Parathyroid adenoma (tissue), 2 donors: ENCODE results near the gene DCAF6.

Experiments
- H2AFZ ChIP-seq: fragments of 300-600 bp; sonication (generic); one replicate; pipeline ENCODE4 v1.7.0; 2017; ENCODE audit warnings: antibody characterized with exemption, mild to moderate bottlenecking
- H3K27ac ChIP-seq: fragments of 300-600 bp; sonication (generic); one replicate; pipeline ENCODE4 v1.7.0; 2017
- H3K27me3 ChIP-seq: fragments of 300-600 bp; sonication (generic); one replicate; pipeline ENCODE4 v1.7.0; 2017; ENCODE audit warnings: low read length; ENCODE audit not compliant: control insufficient read depth, insufficient read depth
- H3K36me3 ChIP-seq: fragments of 300-600 bp; sonication (generic); one replicate; pipeline ENCODE4 v1.7.0; 2017; ENCODE audit warnings: low read length; ENCODE audit not compliant: control insufficient read depth, insufficient read depth
- H3K4me1 ChIP-seq: fragments of 300-600 bp; sonication (generic); one replicate; pipeline ENCODE4 v1.7.0; 2017; ENCODE audit warnings: control low read depth
- H3K4me2 ChIP-seq: fragments of 300-600 bp; sonication (generic); one replicate; pipeline ENCODE4 v1.7.0; 2017; ENCODE audit warnings: low read length
- H3K4me3 ChIP-seq: fragments of 300-600 bp; sonication (generic); one replicate; pipeline ENCODE4 v1.7.0; 2017; ENCODE audit warnings: low read depth, low read length
- H3K79me2 ChIP-seq: fragments of 300-600 bp; sonication (generic); one replicate; pipeline ENCODE4 v1.7.0; 2017; ENCODE audit warnings: control low read depth
- H3K9ac ChIP-seq: fragments of 300-600 bp; sonication (generic); one replicate; pipeline ENCODE4 v1.7.0; 2017; ENCODE audit warnings: mild to moderate bottlenecking
- H3K9me3 ChIP-seq: fragments of 300-600 bp; sonication (generic); one replicate; pipeline ENCODE4 v1.7.0; 2017; ENCODE audit warnings: low read length; ENCODE audit not compliant: control insufficient read depth
- TF ChIP-seq, protein P1 (sequence below): fragments of 300-600 bp; sonication (generic); IDR thresholded peaks from one replicate; pipeline ENCODE4 v1.7.0; 2017; ENCODE audit warnings: antibody characterized with exemption, mild to moderate bottlenecking
- donor health status: primary hyperparathyroidism.

Gene DCAF6

DNA sequence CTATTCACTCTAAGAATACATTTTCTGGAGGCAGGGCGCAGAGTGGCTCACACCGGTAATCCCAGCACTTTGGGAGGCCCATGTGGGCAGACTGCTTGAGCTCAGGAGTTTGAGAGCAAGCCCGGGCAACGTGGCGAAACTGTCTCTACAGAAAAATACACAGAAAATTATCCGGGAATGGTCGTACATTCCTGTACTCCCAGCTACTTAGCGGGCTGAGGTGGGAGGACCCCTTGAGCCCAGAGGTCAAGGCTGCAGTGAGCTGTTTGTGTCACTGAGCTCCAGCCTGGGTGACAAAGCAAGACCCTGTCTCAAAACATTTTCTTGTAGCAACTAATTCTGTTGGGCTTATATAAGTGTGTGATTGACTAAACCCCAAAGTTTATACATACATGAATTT, 169.8 kb downstream of the DCAF6 start:
- Histone ChIP-seq H3K4me2 (no peak overlapping the region), H3K36me3 (no peaks in the 10 kb centered on the region), H3K4me1 (no peaks in the 10 kb centered on the region), H3K9ac (no peak overlapping the region), H3K27me3 (no peaks in the 10 kb centered on the region), H3K27ac (no peak overlapping the region), H3K79me2 (no peaks in the 10 kb centered on the region), H3K4me3 (no peak overlapping the region), H3K9me3 (no peaks in the 10 kb centered on the region), H2AFZ (no peak overlapping the region)
- TF ChIP-seq, protein P1, sequence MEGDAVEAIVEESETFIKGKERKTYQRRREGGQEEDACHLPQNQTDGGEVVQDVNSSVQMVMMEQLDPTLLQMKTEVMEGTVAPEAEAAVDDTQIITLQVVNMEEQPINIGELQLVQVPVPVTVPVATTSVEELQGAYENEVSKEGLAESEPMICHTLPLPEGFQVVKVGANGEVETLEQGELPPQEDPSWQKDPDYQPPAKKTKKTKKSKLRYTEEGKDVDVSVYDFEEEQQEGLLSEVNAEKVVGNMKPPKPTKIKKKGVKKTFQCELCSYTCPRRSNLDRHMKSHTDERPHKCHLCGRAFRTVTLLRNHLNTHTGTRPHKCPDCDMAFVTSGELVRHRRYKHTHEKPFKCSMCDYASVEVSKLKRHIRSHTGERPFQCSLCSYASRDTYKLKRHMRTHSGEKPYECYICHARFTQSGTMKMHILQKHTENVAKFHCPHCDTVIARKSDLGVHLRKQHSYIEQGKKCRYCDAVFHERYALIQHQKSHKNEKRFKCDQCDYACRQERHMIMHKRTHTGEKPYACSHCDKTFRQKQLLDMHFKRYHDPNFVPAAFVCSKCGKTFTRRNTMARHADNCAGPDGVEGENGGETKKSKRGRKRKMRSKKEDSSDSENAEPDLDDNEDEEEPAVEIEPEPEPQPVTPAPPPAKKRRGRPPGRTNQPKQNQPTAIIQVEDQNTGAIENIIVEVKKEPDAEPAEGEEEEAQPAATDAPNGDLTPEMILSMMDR: no peak

DNA sequence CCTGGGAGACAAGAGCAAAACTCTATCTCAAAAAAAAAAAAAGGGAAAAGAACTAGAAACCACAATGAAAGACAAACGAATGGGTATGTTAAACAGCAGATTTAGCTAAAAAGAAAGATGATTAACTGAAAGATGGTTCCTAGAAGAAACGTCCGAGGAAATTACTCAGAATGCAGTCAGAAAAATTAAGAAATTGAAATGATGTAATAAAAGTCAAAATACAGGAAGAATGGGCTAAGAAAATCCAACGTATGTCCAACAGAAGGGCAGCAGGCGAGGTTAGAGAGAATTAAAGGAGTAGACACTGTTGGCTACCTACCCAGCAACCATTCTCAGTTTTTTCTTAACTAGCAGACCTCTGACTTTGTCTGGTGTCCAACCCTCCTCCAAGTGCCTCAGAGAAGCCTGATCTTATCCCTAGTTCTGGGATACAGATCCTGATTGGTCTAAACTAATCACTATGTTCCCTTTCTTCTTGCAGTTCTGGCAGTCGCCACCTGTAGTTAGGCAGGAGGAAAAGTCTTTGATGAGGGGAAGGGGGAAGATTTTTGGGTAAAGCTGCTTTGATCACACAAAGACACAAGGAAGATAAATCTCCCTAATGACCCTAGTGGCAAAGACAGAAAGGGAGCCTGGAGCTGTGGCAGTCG, 174.5 kb downstream of the DCAF6 start:
- no peaks in the 10 kb centered on the region for H3K36me3 ChIP-seq
- no peak overlapping the region for H3K27ac ChIP-seq
- H3K4me2 ChIP-seq: no peak overlapping the region
- no peaks in the 10 kb centered on the region for H3K79me2 ChIP-seq
- H3K4me1 ChIP-seq: no peaks in the 10 kb centered on the region
- H3K9me3 ChIP-seq: no peaks in the 10 kb centered on the region
- no peak overlapping the region for H3K4me3 ChIP-seq
- TF ChIP-seq, protein P1: no peak
- H3K9ac ChIP-seq: no peak overlapping the region
- H2AFZ ChIP-seq: no peak overlapping the region
- no peaks in the 10 kb centered on the region for H3K27me3 ChIP-seq

DNA sequence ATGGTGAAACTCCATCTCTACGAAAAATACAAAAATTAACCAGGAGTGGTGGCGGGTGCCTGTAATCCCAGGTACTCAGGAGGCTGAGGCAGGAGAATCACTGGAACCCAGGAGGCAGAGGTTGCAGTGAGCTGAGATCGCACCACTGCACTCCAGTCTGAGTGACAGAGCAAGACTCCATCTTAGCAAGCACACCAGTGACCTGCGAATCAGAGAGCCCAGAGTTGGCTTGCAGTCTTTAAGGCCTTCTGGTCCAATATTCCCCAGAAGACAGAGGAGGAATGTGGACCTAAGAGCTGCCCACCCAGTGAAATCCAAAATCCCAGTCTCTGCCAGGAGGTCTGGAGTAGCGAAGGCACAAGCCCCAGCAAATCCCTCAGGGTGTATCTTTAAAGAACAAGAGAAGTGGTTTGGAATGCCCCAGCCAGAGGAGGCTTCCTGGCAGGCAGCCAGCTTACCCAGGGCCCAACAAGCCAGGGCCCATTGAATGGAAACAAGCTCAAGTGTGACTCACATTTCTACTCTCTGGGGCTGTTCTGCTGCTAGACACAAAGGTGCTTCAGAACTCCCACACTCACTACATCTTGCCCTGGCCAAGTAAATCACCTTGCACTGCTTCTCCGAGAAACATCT, 176.3 kb downstream of the DCAF6 start:
- H3K27ac ChIP-seq: no peak overlapping the region
- no peak overlapping the region for H2AFZ ChIP-seq
- no peak overlapping the region for H3K9ac ChIP-seq
- no peaks in the 10 kb centered on the region for H3K27me3 ChIP-seq
- H3K9me3 ChIP-seq: no peaks in the 10 kb centered on the region
- no peaks in the 10 kb centered on the region for H3K79me2 ChIP-seq
- H3K4me3 ChIP-seq: no peak overlapping the region
- H3K4me1 ChIP-seq: no peaks in the 10 kb centered on the region
- TF ChIP-seq, protein P1: no peak
- H3K4me2 ChIP-seq: no peak overlapping the region
- H3K36me3 ChIP-seq: no peaks in the 10 kb centered on the region

DNA sequence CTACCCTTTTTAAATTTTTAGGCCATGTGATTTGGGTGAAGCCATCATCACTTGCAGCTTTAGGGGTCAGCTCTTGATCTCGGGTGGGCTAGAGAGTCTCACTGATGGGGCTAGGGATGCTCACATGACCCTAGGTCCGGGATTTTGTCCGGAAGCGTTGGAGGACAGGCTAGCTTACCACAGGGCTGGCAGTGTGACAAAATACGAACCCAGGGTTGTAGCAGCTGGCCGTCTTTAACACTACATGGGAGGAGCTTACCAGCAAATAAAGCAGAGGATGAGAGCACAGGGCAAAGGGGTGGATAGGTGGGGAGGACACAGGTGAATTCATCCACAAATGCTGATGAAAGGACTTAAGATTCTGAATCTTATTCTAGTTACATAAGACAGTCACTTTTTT, 178.4 kb downstream of the DCAF6 start:
- Histone ChIP-seq H3K27me3 (no peaks in the 10 kb centered on the region), H3K9me3 (no peaks in the 10 kb centered on the region), H3K27ac (no peak overlapping the region), H3K4me2 (no peak overlapping the region), H3K9ac (no peak overlapping the region), H2AFZ (no peak overlapping the region), H3K4me1 (no peaks in the 10 kb centered on the region), H3K4me3 (no peak overlapping the region), H3K79me2 (no peaks in the 10 kb centered on the region), H3K36me3 (no peaks in the 10 kb centered on the region)
- TF ChIP-seq, protein P1: no peak

DNA sequence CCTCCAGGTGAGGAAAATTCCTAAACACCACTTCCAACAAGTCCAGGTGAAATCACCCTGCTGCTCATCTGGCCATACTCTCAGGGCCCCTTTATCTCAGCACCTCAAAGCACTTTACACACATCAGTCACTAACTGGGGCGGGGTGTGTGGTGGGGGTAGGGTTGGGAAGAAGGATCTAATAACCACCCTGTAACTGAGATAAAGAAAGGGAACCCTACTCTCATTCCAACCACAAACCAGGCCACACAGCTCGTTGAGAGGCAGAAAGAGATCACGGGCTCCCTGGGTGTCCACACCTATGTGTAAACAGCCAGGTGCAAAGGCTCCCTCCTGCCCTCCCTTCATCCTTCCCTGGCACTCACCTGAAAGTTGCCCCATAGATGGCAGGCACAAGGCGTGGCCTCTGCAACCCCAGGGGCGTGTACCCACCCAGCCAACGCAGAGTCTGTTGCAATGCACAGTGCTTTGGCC, 179.9 kb downstream of the DCAF6 start:
- Histone ChIP-seq H2AFZ (no peak overlapping the region), H3K4me3 (no peak overlapping the region), H3K9ac (no peak overlapping the region), H3K4me2 (no peak overlapping the region), H3K36me3 (no peaks in the 10 kb centered on the region), H3K27me3 (no peaks in the 10 kb centered on the region), H3K79me2 (no peaks in the 10 kb centered on the region), H3K4me1 (no peaks in the 10 kb centered on the region), H3K9me3 (no peaks in the 10 kb centered on the region), H3K27ac (no peak overlapping the region)
- TF ChIP-seq, protein P1: no peak
